Measurements from ENCODE around the gene MYO6.

DNA sequence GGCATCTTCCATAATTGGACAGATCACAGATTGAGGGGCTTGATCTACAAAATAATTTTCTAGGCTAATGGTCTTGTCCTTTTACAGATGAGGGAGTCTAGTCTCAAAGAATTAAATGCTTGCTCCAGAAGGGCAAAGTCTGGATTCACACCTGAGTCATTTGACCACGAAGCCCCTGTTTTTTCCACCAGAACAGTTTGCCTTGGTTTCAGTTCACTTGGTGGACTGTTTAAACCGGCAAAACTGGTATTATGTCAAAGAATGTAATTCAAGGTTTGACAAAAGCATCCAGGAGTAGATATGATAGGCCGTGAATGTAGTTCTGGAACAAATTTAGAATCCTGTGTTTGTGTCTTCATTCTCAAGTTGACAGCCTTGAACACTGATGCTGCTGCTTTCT is 3.3 kb downstream of the MYO6 start:
- no peak for TF ChIP-seq CTCF (conservative IDR thresholded peaks at IDR 0.05; ENCODE audit: low read length)
- no peak for TF ChIP-seq EZH2phosphoT487 (IDR thresholded peaks at IDR 0.05; ENCODE audit: borderline replicate concordance)

Measured in Loucy (cell line).